H1 (cell line): ENCODE measurements around the gene SNX15. TPM values are rescaled to one million over a fixed set of nuclear protein-coding genes. Genes with fewer than 3 reads are reported as not detected.
A peak's percentile ranks its signal among the peaks of the same experiment; 100 is the strongest.

ENCODE experiments used
- CTCF ChIA-PET: fragments of 300-600 bp; sonication (Branson Sonifier 250); formaldehyde crosslinking; loops from one replicate; lab custom pipeline; 2021; ENCODE audit not compliant: partially characterized antibody; lab: Charles Lee
- POLR2A ChIA-PET: fragments of 300-600 bp; sonication (Branson Sonifier 250); formaldehyde crosslinking; loops from one replicate; lab custom pipeline; 2021; ENCODE audit warnings: inconsistent platforms; ENCODE audit not compliant: partially characterized antibody; lab: Charles Lee
- DNase-seq, 2 experiments: peaks; one replicate each; pipeline versions ENCODE4 v3.0.0 to v3.0.0-alpha.2; 2010 to 2022; ENCODE audit warnings: low spot score in 2 of 2, low read depth in 1 of 2, mixed read lengths in 1 of 2
- FAIRE-seq: peaks from 2 replicates; lab custom pipeline; 2011; peaks lifted over from hg19 to GRCh38; lab: Jason Lieb, UNC
- H2AFZ ChIP-seq: 2 replicates; pipeline ENCODE4 v1.8.1; 2012; ENCODE audit warnings: low read length, inconsistent platforms
- H2AK5ac ChIP-seq: 2 replicates; pipeline ENCODE4 v1.6.1; 2013; ENCODE audit warnings: low read depth, low read length
- H2BK120ac ChIP-seq: replicated peaks from 2 replicates; pipeline ENCODE3; 2013; ENCODE audit warnings: low read depth, low read length, inconsistent platforms
- H2BK12ac ChIP-seq: 2 replicates; pipeline ENCODE4 v1.6.1; 2013; ENCODE audit warnings: low read depth, low read length
- H2BK15ac ChIP-seq: 2 replicates; pipeline ENCODE4 v1.6.1; 2013; ENCODE audit warnings: low read length
- H2BK20ac ChIP-seq: 2 replicates; pipeline ENCODE4 v1.6.1; 2013; ENCODE audit warnings: low read length
- H2BK5ac ChIP-seq: 2 replicates; pipeline ENCODE4 v1.6.1; 2013; ENCODE audit warnings: low read depth, low read length
- H3K14ac ChIP-seq: 2 replicates; pipeline ENCODE4 v1.6.1; 2013; ENCODE audit warnings: inconsistent platforms; ENCODE audit not compliant: insufficient read length
- H3K18ac ChIP-seq: 2 replicates; pipeline ENCODE4 v1.6.1; 2013; ENCODE audit warnings: low read length; ENCODE audit errors: extremely low read depth
- H3K23ac ChIP-seq: 2 replicates; pipeline ENCODE4 v1.6.1; 2013; ENCODE audit warnings: inconsistent platforms; ENCODE audit not compliant: insufficient read length
- H3K23me2 ChIP-seq: 2 replicates; pipeline ENCODE4 v1.6.1; 2013; ENCODE audit warnings: low read depth, low read length
- H3K27ac ChIP-seq: 2 replicates; pipeline ENCODE4 v1.6.1; 2011; ENCODE audit warnings: low read depth, low read length, inconsistent platforms
- H3K27me3 ChIP-seq, 4 experiments: replicated peaks in 1 of 4; 1 replicate in 1 of 4; 2 replicates in 3 of 4; pipeline versions ENCODE4 v1.6.1 to v1.8.1; 2011 to 2013; ENCODE audit warnings: low read length in 3 of 4, mild to moderate bottlenecking in 3 of 4, inconsistent platforms in 2 of 4, mixed read lengths in 2 of 4, moderate library complexity in 1 of 4; ENCODE audit not compliant: control insufficient read depth in 3 of 4, insufficient read depth in 3 of 4; ENCODE audit errors: extremely low read depth in 1 of 4
- H3K36me3 ChIP-seq, 4 experiments: 2 replicates each; pipeline versions ENCODE4 v1.6.1 to v1.8.1; 2011 to 2013; ENCODE audit warnings: mild to moderate bottlenecking in 4 of 4, low read length in 3 of 4, moderate library complexity in 2 of 4, control low read depth in 1 of 4, inconsistent platforms in 1 of 4; ENCODE audit not compliant: insufficient read depth in 4 of 4, control insufficient read depth in 2 of 4
- H3K4ac ChIP-seq: replicated peaks from 2 replicates; pipeline ENCODE3; 2013; ENCODE audit warnings: low read length, low read depth, mixed read lengths, inconsistent platforms; ENCODE audit not compliant: insufficient read length
- H3K4me1 ChIP-seq, 4 experiments: replicated peaks in 1 of 4; 1 replicate in 1 of 4; 2 replicates in 3 of 4; pipeline versions ENCODE4 v1.6.1 to v1.8.1; 2011 to 2013; ENCODE audit warnings: low read length in 3 of 4, inconsistent platforms in 2 of 4, mixed read lengths in 1 of 4; ENCODE audit not compliant: insufficient read depth in 4 of 4, control insufficient read depth in 3 of 4
- H3K4me2 ChIP-seq, 2 experiments: 2 replicates each; pipeline versions ENCODE4 v1.6.1 to v1.8.1; 2011 to 2013; ENCODE audit warnings: low read depth in 2 of 2, low read length in 2 of 2, control low read depth in 1 of 2, inconsistent platforms in 1 of 2, mild to moderate bottlenecking in 1 of 2; ENCODE audit not compliant: insufficient read depth in 1 of 2
- H3K4me3 ChIP-seq, 4 experiments: fragments of 200-600, 300-600 bp in 1 of 4; sonication (generic), shearing (Covaris generic), sonication (Bioruptor Twin) in 1 of 4; 2 replicates each; pipeline versions ENCODE4 v1.5.1 to v1.8.1; 2011 to 2016; ENCODE audit warnings: low read length in 4 of 4, low read depth in 3 of 4, control low read depth in 2 of 4, inconsistent platforms in 2 of 4, mild to moderate bottlenecking in 2 of 4, mixed read lengths in 1 of 4, moderate library complexity in 1 of 4; ENCODE audit not compliant: insufficient read depth in 2 of 4; ENCODE audit errors: extremely low read depth in 1 of 4
- H3K56ac ChIP-seq: replicated peaks from 2 replicates; pipeline ENCODE3; 2013; ENCODE audit warnings: low read depth, mild to moderate bottlenecking, mixed read lengths, low read length, inconsistent platforms; ENCODE audit not compliant: insufficient read length
- H3K79me1 ChIP-seq: 2 replicates; pipeline ENCODE4 v1.6.1; 2013; ENCODE audit warnings: low read depth, low read length, control low read depth
- H3K79me2 ChIP-seq, 2 experiments: 2 replicates each; pipeline versions ENCODE4 v1.6.1 to v1.8.1; 2012 to 2013; ENCODE audit warnings: low read length in 2 of 2, mild to moderate bottlenecking in 2 of 2, inconsistent platforms in 1 of 2; ENCODE audit not compliant: insufficient read depth in 2 of 2, control insufficient read depth in 1 of 2
- H3K9ac ChIP-seq, 4 experiments: replicated peaks in 1 of 4; 1 replicate in 1 of 4; 2 replicates in 3 of 4; pipeline versions ENCODE4 v1.6.1 to v1.8.1; 2011 to 2013; ENCODE audit warnings: low read depth in 3 of 4, low read length in 3 of 4, control low read depth in 2 of 4, mild to moderate bottlenecking in 2 of 4, moderate library complexity in 2 of 4, inconsistent platforms in 1 of 4; ENCODE audit errors: extremely low read depth in 1 of 4
- H3K9me3 ChIP-seq, 2 experiments: 2 replicates each; pipeline versions ENCODE4 v1.6.1 to v1.8.1; 2012 to 2013; ENCODE audit warnings: mild to moderate bottlenecking in 2 of 2, moderate library complexity in 2 of 2, control low read depth in 1 of 2, inconsistent platforms in 1 of 2, low read depth in 1 of 2, low read length in 1 of 2, mixed read lengths in 1 of 2; ENCODE audit not compliant: insufficient read depth in 2 of 2
- H4K20me1 ChIP-seq, 2 experiments: replicated peaks in 1 of 2; 2 replicates each; pipeline versions ENCODE3 to v1.8.1; 2011 to 2013; ENCODE audit warnings: inconsistent platforms in 2 of 2, low read length in 2 of 2, mild to moderate bottlenecking in 1 of 2; ENCODE audit not compliant: insufficient read depth in 2 of 2, control insufficient read depth in 1 of 2
- H4K5ac ChIP-seq: 2 replicates; pipeline ENCODE4 v1.6.1; 2013; ENCODE audit warnings: low read length, low read depth, mixed read lengths, inconsistent platforms; ENCODE audit not compliant: insufficient read length
- H4K8ac ChIP-seq: 2 replicates; pipeline ENCODE4 v1.8.0; 2013; ENCODE audit warnings: mild to moderate bottlenecking, moderate library complexity, low read length, inconsistent platforms; ENCODE audit not compliant: insufficient read depth; ENCODE audit errors: extremely low read depth
- H4K91ac ChIP-seq: replicated peaks from 2 replicates; pipeline ENCODE3; 2013; ENCODE audit warnings: low read length, mixed read lengths, inconsistent platforms; ENCODE audit not compliant: insufficient read length
- CTBP2 ChIP-seq: IDR thresholded peaks from 2 replicates; pipeline ENCODE4 v1.7.0; 2011; ENCODE audit warnings: borderline replicate concordance, mild to moderate bottlenecking, moderate library complexity, mixed read lengths, low read length; ENCODE audit not compliant: insufficient read depth, insufficient read length
- HDAC2 ChIP-seq, 2 experiments: fragments of 300-600 bp in 1 of 2; sonication (generic) in 1 of 2; IDR thresholded peaks; 2 replicates each; pipeline ENCODE4 v1.6.1; 2011 to 2012; ENCODE audit warnings: low read depth in 2 of 2, low read length in 2 of 2, mild to moderate bottlenecking in 2 of 2, moderate library complexity in 2 of 2, borderline replicate concordance in 1 of 2, inconsistent platforms in 1 of 2
- POU5F1 ChIP-seq: IDR thresholded peaks from 2 replicates; pipeline ENCODE4 v1.6.1; 2011; ENCODE audit warnings: low read depth, mild to moderate bottlenecking, low read length, moderate library complexity
- RAD21 ChIP-seq, 2 experiments: IDR thresholded peaks in 1 of 2; conservative IDR thresholded peaks in 1 of 2; 2 replicates each; pipeline ENCODE4 v1.6.1; 2011; ENCODE audit warnings: low read depth in 2 of 2, low read length in 2 of 2, improper control_type of control experiment in 1 of 2, inconsistent platforms in 1 of 2, mild to moderate bottlenecking in 1 of 2, moderate library complexity in 1 of 2
- SP2 ChIP-seq: IDR thresholded peaks from 2 replicates; pipeline ENCODE4 v1.6.1; 2012; ENCODE audit warnings: mild to moderate bottlenecking, low read length, inconsistent platforms
- SRF ChIP-seq: IDR thresholded peaks from 2 replicates; pipeline ENCODE4 v1.6.1; 2011; ENCODE audit warnings: mild to moderate bottlenecking, low read depth, low read length, moderate library complexity
- ZNF274 ChIP-seq: IDR thresholded peaks from 2 replicates; pipeline ENCODE4 v1.7.0; 2012; ENCODE audit warnings: low read length, borderline replicate concordance; ENCODE audit errors: extremely low read depth
- WGBS, 2 experiments: shearing (Covaris generic) in 1 of 2; methylation state at CpG; one replicate each; pipeline versions ENCODE4 v1.1.6 to v1.1.7; 2013 to 2015; ENCODE audit warnings: low lambda C conversion rate in 2 of 2, mixed read lengths in 2 of 2, inconsistent platforms in 1 of 2, low coverage in 1 of 2, missing lambda C conversion rate in 1 of 2; ENCODE audit not compliant: insufficient replicate concordance in 2 of 2, insufficient coverage in 1 of 2, insufficient read length in 1 of 2; ENCODE audit errors: extremely low coverage in 1 of 2, missing lambda C conversion rate in 1 of 2; 5-methylcytosine and 5-hydroxymethylcytosine counted together
- polyA plus RNA-seq, 7 experiments: library from polyadenylated mRNA; depleted of rRNA in 3 of 7; stranded (reverse) in 5 of 7; unstranded in 2 of 7; fragments of >200 nt in 5 of 7; fragments of 200-250 nt in 2 of 7; gene quantifications; 1 replicate in 5 of 7; 2 replicates in 1 of 7; 4 replicates in 1 of 7; pipeline versions ENCODE4 v1.2.1 to v1.2.3, GENCODE V29; 2011 to 2013; ENCODE audit warnings: missing spikeins in 2 of 7, mixed read lengths in 2 of 7
- total RNA-seq: library from RNA; stranded (reverse); fragmentation: NEBNext Ultra II Directional; extraction: Animal tissue kit (Norgen Biotek cat#: 25700); gene quantifications from 2 replicates; pipeline ENCODE4 v1.2.1, GENCODE V29; 2021
- TF ChIP-seq, protein P1 (sequence below): IDR thresholded peaks from 2 replicates; pipeline ENCODE4 v1.6.1; 2011; ENCODE audit warnings: low read depth, mild to moderate bottlenecking, low read length; ENCODE audit not compliant: insufficient read depth

Gene SNX15
- total and polyA plus RNA-seq, 2 of the 8 experiments (the other 6 are each of a cell fraction or from before 2014, with no cell fraction given): 13.0 to 18.3 TPM

DNA sequence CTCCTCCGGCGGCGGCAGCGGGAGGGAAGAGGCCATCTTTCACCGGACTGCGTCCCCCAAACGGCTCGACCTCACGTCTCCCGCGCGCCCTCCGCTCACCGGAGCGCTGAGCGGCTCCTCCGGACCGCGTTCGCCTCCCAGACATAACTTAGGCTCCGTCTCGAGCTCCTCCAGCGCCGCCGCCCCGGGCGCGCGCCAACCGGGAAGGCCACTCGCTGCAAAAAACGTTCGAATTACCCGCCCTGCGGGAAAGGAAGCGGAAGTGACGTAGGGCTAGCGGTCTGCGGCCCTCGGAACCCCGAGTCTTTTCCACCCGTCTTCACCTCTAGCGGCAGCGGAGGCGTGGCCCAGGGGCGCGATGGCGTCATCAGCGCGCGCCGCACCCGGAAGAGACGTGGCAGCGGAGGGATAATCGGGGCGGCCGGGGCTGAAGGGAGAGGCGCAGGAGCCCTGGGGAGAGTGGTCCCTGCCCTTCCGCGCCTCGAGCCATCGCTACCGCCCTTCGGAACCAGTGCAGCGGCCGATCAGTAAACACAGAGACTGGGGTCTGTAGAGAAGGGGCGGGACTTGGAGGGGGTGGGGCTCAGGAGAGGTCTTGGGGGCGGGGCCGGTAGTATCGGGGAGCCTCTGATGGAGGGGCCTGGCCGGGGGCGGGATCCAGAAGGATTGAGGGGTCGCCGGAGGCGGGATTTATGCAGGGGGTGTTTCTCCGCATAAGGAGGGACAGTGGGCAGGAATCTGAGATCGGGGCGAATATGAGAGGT lies 56.8 kb downstream of the SNX15 start, which contains the start of the genes CDCA5 and ZFPL1:
Gene CDCA5, minus strand, starts transcription at position 207 of the 764 bp plus-strand sequence. Its CDS starts 62 bp downstream, at position 145.
Gene ZFPL1, plus strand, starts transcription at position 389 of the 764 bp plus-strand sequence. CDS start 477 bp downstream, outside the sequence.
- CTCF ChIA-PET: interaction anchor here (1.1 to 1.7 kb wide), 6 partner anchors 16 to 235 kb away, joined by 3 to 5 read pairs (median 4); partner anchors contain the start of genes SAC3D1 and TM7SF2
- TF ChIP-seq ZNF274 (no peak), SRF (peak; percentile 79), HDAC2 (IDR thresholded peaks at IDR 0.05; ENCODE audit: borderline replicate concordance in 1 of 2, low read depth in 2 of 2, low read length in 2 of 2) (peak in 1 of 2 experiments; percentile 54; a peak in 1 of 4 replicates), SP2 (no peak), CTBP2 (no peak), POU5F1 (no peak), RAD21 (IDR thresholded peaks at IDR 0.05 in 1 of 2, conservative IDR thresholded peaks at IDR 0.05 in 1 of 2; ENCODE audit: low read depth in 2 of 2, low read length in 2 of 2) (0 out of 4 replicates have a peak, but pooled peaks of 1 of the 2 experiments have one; percentile 0)
- TF ChIP-seq, protein P1, sequence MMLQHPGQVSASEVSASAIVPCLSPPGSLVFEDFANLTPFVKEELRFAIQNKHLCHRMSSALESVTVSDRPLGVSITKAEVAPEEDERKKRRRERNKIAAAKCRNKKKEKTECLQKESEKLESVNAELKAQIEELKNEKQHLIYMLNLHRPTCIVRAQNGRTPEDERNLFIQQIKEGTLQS: peak; percentile 91

More for the DNA sequence above, 56.8 kb downstream of the SNX15 start, which contains the start of the genes CDCA5 and ZFPL1:
- peak within 1 kb of the TSS; percentile 99 for H3K18ac ChIP-seq
- H3K9ac ChIP-seq: peak within 1 kb of the TSS; percentile 77 to 96 (median 87)
- H4K91ac ChIP-seq: peak within 1 kb of the TSS; percentile 98
- H4K8ac ChIP-seq: peak within 1 kb of the TSS; percentile 99
- peak within 1 kb of the TSS; percentile 77; the same call in 1 of the 2 replicates for H2BK12ac ChIP-seq
- H2BK120ac ChIP-seq: no peak within 1 kb of the TSS
- H4K20me1 ChIP-seq: peaks cover 0 to 4% of the 10 kb centered on the region in 2 experiments
- peak within 1 kb of the TSS; percentile 87 for H3K4ac ChIP-seq
- H3K4me3 ChIP-seq: peak within 1 kb of the TSS; percentile 92 to 99 (median 98)
- peaks cover 18 to 35% (median 30%) of the 10 kb centered on the region in 4 experiments for H3K36me3 ChIP-seq
- FAIRE-seq (no peak), DNase-seq (peak; percentile 70 to 98)
- H3K23ac ChIP-seq: no peak within 1 kb of the TSS
- H2BK20ac ChIP-seq: no peak within 1 kb of the TSS
- H4K5ac ChIP-seq: peak within 1 kb of the TSS; percentile 100
- H3K9me3 ChIP-seq: no peaks in the 10 kb centered on the region
- 0 out of 2 replicates have a peak within 1 kb of the TSS, but pooled peaks have one; percentile 36 for H2BK15ac ChIP-seq
- 0 out of 2 replicates have a peak within 1 kb of the TSS, but pooled peaks have one; percentile 8 for H2AFZ ChIP-seq
- peak within 1 kb of the TSS; percentile 94 for H3K56ac ChIP-seq
- peak within 1 kb of the TSS; percentile 94 for H3K27ac ChIP-seq
- WGBS, 2 experiments: 0% methylated on average over 70 of the region's 79 CpGs; no CpG with 5 or more reads in 1 of the 2 experiments
- peaks cover 8% of the 10 kb centered on the region for H3K23me2 ChIP-seq
- no peak within 1 kb of the TSS for H3K14ac ChIP-seq
- peaks cover 10 to 33% of the 10 kb centered on the region in 2 experiments for H3K79me2 ChIP-seq
- peak within 1 kb of the TSS; percentile 88 to 98 for H3K4me2 ChIP-seq
- no peaks in the 10 kb centered on the region for H3K27me3 ChIP-seq
- H2AK5ac ChIP-seq: no peak within 1 kb of the TSS
- peak within 1 kb of the TSS; percentile 90 for H2BK5ac ChIP-seq
- POLR2A ChIA-PET: interaction anchor here (0.9 to 21.6 kb wide), 16 partner anchors 8 to 199 kb away, joined by 3 to 230 read pairs (median 6); partner anchors contain the start of genes CDCA5, SAC3D1, SYVN1 and TM7SF2
- peaks cover 22% of the 10 kb centered on the region for H3K79me1 ChIP-seq
- H3K4me1 ChIP-seq: peaks cover 0 to 9% (median 4%) of the 10 kb centered on the region in 4 experiments; a peak in 5 of 7 replicates
